NCI-H1417 treated with DMSO at 0.1 percent for 48 hours (cell line): ENCODE data around the gene NCOA1.

Source experiments
- DNase-seq: peaks from one replicate; lab custom pipeline; 2025; lab: John Stamatoyannopoulos, UW

NCOA1 gene

DNA sequence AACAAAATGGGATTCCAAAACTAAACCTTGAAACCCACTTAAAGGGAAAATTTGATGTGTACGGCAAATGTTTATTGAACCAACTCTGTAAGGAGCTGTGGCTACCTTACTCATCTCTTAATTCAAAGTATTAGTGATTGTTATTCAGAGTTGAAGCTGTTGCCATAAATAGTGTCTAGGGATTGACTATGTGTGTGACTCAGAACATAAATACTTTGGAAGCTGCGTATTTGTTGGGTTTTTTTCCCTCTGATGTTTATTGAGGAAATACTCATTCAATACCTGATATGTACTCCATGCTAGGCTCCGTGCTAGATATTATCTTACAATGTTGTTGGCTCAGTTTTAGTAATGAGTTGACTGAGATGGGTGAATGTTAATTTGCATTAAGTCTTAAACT is 211.7 kb downstream of the NCOA1 start:
- no peak for DNase-seq

DNA sequence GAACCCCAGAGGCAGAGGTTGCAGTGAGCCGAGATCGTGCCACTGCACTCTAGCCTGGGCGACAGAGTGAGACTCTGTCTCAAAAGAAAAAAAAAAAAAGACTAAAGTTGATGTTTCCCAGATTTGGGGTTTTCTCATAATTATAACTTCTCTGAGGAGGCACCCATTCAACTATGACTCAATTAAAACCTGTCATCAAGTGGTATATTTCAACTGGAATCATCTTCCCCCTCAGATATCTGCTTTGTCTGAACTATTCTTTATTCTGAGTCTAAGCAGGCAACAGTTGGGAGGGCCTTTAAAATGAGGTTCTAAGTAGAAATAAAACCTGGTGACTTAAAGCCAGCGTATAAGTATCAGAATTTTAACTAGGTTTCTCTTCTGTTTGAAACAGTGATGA is 213.6 kb downstream of the NCOA1 start:
- DNase-seq, result no peak

DNA sequence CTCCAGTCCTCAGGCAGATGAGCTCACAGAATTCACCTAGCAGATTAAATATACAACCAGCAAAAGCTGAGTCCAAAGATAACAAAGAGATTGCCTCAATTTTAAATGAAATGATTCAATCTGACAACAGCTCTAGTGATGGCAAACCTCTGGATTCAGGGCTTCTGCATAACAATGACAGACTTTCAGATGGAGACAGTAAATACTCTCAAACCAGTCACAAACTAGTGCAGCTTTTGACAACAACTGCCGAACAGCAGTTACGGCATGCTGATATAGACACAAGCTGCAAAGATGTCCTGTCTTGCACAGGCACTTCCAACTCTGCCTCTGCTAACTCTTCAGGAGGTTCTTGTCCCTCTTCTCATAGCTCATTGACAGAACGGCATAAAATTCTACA is 216.1 kb downstream of the NCOA1 start:
- DNase-seq, result no peak

DNA sequence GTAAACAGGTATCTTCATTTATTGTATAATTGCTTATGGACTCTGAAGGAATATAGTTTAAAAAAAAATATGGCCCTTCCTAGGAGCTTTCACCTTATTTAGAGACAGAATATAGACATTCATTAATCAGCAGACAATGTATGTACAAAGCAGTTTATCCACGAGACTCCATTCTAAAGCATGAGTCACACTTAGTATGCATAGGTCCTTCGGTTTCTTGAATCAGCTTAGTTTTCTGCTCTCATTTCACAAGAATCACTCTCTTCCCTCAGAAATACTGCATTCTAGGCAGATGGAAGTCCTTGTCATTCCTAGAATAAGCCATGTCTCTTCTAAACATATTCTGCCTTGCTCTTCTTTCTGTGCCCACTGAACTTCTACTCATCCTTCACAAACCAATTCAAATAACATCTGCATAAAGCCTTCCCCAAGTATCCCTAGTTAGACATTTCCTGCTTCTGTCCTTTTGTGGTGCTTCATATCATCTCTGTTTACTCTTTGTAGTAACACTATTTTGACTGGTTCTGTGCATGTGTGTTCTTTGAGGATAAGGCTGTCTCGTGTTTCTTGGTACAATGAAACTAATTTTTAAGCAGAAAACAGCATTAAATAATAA is 217.6 kb downstream of the NCOA1 start:
- no peak for DNase-seq

DNA sequence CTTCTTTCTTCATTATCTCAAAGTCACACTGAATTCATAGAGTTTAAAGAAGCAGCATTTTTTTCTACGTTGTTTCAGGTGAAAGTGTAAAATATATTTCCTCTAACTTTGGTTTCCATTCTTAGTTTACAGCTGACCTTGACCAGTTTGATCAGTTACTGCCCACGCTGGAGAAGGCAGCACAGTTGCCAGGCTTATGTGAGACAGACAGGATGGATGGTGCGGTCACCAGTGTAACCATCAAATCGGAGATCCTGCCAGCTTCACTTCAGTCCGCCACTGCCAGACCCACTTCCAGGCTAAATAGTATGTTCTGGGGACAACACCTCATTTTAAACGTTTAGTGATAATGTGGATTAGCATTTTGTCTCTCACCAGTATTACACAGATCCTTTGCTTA is 219.8 kb downstream of the NCOA1 start:
- no peak for DNase-seq

DNA sequence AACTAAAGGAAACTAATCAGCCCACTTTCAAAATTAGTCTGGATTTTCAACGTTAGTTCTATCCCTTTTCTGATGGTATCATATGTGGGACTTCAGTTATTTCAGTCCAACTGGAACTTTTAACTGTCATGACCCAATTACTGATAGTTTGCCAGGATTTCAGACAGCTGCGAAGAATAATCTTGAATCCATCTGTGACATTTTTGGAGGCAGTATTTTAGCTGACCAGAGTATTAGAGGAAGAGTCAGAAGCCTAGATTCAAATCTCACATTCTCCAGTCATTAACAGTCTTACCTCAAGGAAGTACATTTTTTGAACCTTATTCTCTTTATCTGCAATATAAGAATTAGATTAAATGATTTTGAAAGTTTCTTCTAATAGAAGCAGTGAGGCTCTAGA is 220.8 kb downstream of the NCOA1 start:
- DNase-seq, result no peak

DNA sequence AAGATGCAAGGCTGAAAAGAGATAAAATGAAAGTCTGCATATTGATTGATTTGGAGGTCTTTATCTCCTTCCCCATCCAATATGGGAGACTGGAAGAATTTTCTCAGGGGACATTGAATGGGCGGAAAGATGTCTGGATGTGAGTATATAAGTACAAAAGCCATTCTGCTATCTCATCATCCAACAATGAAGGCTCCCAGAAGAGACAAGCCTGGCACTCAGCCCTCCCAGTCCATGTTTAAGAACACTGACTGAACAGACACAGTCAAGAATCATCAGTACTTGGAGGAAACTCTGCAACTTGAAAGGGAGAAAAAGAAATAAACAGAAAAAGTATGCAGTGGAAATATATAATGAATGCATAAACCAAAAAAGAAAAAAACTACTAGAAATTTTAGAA is 221.2 kb downstream of the NCOA1 start:
- no peak for DNase-seq

DNA sequence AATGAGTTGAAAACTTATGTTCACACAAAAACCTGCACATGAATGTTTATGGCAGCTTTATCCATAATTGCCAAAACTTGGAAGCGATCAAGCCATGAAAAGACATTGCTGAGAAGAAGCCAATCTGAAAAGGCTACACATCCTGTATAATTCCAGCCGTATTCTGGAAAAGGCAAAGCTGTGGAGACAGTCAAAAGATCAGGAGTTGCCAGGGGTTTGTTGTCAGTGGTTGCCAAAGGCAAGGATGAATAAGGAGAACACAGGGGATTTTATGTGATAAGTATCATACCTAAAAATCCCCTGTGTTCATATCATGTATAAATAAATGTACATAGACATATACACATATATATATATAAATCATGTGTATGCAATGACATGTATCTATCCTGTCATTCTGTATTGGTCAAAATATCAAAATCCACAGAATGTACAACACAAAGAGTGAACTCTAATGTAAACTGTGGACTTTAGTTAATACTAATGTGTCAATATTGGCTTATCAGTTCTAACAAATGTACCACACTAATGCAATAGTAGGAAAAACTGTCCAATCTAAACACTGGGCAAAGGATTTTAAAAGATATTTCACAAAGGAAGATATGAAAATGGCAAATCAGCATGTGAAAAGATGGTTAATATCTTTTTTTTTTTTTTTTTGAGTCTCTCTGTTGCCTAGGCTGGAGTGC is 226.4 kb downstream of the NCOA1 start:
- no peak for DNase-seq

DNA sequence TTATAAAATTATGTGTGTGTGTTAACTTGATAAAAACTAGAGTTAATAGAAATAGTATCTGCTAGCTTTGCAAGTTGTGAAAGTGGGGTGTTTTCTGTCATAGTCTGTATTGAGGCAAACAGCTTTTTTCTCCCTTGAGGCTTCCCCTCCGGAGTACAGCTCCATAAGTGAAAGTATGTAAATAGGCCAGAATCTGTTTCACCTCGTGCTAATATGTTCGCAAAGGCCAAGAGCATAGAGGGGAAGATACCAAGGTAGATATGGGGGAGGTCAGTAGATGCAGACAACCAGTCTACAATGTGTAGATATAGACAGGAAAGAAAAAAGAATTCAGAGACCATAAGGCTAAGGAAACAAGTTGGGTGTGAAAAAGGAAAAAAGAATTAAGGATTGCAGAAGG is 229.3 kb downstream of the NCOA1 start:
- DNase-seq, result no peak

DNA sequence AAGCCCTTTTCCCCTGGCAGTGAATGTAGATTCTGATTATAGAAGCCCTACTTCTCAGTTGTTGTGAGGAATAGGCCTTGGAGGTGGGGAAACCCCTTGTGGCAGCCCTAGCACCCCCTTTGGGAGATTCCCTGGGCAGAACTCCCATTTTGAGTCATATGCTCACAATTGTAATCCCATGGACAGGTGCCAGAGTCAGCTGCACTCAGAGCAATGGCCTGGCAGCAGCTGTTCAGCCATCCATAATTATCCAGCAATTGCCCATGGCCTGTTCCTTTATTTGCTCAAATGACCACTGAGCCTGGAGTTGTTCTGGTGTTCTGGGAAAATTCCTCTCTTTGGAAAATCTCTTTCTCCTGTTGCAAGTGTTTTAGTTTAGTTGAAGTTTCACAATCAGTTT is 230.4 kb downstream of the NCOA1 start:
- DNase-seq, result peak; percentile 19

DNA sequence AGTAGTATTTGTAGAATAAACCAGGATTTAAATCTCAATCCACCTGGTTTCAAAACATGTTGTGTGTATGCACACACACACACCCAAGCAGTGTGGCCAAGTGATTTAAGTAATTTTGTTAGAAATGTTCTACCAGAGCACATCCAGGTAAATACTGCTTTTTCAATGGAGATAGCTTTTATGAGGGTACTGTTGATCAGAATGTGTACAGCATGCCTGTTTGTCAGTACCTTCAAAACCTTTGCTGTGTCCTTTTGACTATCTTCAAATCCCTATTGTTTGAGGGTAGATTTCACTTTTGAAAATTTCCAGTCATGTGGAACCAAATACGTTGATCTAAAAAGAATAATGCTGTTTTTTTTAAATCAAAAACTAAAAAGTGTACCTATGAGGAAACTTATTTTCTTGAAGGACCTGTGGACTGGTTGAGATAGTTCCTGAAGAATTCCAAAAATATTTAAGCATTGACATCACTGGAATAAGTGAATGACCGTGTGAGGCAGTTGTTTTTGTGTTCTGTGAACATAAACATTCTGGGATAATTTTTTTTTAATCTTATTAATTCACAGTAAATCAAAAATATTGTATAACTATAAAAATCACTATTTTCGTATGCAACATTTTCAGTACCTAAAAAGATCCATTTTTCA is 231.2 kb downstream of the NCOA1 start:
- no peak for DNase-seq

DNA sequence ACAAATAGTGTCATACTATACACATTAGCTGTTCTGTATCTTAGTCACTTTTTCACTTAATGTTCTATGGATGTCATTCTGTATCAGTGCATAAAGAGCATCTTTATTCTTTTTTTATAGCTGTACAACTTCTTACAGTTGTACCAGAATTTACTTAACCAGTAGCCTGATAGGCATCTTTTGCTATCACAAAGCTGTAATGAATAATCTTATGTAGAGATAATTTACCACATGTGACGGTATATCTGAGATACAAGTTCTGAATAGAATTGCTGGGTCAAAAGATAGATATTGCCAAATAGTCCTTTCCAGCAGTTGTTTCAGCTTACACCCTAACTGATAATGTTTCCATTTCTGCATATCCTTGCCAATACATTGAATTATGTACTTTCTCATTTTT is 232.1 kb downstream of the NCOA1 start:
- no peak for DNase-seq

DNA sequence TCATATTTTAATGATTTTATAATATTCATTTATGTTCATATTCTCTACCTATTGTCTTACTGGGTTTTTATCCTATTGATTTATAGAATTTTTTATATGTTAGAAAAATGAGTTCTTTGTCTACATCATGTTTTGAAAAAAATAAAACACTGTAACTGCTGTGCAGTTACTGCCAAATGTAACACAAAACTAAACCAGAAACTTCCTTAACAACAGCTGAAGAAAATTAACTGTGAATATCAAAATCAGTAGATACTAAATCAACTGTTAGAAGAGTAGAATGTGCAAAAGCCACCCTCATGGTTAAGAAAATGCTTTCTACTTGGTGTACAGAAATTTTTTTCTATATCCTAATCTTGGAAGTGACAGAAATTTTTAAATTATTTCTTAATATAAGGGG is 232.6 kb downstream of the NCOA1 start:
- no peak for DNase-seq

DNA sequence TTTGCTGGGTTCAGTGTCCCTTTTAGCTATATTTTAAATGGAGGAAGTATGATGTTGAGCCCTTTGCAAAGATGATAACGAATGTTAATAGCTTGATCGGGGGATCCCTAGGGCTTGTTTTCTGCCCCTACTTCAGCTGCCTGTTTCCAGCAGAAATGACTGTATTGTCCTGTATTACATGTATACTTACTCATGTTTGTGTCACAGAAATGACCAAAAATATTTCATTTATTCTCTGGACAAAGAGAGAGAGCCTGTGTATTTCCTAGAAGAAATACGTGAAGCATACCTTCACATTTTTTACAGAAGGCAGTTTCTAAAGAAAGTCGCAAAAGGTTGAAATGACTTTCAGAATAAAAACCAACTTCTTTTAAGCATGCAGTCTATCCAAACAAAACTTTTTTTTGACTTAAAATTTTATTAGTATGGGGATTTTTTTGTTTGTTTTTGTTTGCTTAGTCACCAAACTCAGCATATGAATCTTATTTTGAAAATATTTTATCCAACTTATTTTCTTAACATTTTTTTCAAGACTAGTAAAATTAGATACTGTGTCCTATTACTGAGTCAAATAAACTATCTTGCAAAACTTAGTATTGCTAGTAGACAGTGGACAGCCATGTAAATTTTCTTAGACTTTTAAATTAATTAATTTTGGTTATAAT is 233.2 kb downstream of the NCOA1 start:
- no peak for DNase-seq

DNA sequence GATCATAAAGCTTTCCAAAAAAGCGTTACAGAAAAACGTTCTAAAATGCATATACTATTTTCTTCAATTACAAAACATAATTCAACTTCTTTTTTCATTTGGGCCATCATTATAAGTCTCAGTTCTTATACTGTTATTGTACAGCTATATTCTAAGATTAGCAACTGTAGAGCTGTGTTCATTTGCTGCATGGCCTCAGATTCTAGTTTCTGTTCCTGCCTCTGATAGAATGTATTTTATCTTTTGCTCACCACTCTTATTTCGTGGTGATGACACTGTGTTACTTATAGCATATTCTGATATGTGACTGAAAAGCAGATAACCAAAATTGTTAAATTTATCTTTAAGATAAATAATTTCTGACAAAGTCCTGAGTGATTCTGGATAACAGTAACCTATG is 234.9 kb downstream of the NCOA1 start:
- DNase-seq, result no peak

DNA sequence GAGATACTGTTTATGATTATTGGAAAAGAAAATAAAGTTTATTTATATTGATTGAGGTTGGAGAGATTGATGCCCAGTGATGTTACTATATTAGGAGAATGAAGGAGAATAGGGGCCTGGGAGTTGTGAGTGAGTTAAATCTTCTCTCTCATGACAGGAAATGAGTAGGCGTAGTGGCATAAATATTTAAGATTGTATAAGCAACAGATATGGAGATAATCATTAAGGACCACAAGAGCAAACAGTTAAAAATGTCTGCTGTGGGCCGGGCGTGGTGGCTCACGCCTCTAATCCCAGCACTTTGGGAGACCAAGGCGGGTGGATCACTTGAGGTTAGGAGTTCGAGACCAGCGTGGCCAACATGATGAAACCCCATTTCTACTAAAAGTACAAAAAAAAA is 239.4 kb downstream of the NCOA1 start:
- DNase-seq, result no peak

DNA sequence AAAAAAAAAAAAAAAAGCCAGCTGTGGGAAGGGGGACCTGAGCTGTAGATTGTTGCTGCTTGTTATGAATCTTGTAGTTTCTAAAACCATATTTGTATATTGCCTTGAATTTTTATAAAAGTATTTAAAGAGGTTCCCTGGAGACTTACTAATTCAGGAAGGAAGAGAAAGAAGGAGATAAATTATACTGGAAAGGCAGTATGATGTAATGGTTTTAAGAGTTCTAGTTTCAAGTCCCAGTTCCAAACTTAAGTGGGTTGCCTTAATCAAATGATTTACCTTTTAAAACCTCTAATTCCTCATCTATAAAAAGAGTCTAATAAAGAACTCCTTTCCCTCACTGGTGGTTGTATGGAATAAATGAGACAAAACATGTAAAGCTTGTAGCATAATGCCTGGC is 240.0 kb downstream of the NCOA1 start:
- no peak for DNase-seq

DNA sequence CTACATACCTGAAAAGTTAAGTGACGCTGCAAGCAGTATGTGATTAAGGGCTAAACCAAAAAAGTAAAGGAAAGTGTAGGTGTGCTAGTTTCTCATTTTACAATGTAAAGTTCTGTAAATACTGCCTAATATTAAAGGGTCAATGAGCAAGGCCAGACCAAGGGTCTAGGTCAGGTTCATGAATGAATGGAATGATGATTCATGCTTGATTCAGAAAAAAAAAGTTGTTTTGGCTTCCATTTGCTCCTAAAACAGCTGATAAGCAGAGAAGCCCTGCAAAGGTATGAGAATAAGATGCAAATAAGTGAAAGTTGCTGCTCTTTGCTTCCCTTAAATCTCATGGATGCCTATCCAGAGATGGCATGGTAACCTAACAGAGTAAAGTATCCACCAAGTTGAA is 240.9 kb downstream of the NCOA1 start:
- DNase-seq, result no peak

DNA sequence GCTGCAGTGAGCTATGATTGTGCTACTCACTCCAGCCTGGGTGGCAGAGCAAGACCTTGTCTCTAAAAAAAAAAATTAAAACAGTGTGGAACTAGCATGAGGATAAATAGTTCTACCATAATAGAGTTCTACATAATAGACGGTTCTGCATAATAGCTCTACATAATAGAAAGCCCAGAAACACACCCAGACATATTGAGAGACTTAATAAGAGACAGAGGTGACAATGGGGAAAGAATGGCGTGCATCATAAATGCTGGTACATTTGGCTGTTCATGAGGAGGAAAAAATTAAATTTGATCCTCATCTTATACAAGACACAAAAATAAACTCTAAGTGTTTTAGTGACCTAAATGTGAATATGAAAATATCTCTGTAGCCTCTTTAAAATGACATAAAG is 243.7 kb downstream of the NCOA1 start:
- no peak for DNase-seq

DNA sequence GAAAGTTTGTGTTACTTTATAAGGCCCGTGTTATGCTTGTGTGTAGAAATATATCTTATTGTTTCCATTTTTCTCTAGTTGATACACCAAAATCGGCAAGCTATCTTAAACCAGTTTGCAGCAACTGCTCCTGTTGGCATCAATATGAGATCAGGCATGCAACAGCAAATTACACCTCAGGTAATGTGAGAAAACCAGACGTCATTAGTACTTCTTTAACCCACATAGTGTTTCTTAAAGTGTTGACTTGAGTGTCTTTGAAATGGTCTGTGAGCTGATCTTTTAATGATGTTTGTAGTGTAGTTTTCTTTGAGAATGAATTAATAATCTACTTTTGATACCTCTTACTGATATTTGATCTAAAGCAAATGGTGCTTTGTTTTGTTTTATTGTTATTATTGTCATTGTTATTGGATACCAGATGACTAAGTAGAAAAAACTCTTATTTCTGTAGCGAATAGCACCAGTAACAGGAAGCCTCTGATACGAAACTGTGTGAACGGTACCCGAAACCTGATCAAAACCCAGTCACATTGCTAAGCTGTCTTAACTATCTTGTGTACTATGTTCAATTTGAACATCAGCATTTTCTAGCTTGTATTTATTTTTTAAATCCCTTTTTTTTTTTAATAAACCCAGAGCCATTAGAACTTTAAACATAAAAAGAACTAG is 248.4 kb downstream of the NCOA1 start:
- no peak for DNase-seq

DNA sequence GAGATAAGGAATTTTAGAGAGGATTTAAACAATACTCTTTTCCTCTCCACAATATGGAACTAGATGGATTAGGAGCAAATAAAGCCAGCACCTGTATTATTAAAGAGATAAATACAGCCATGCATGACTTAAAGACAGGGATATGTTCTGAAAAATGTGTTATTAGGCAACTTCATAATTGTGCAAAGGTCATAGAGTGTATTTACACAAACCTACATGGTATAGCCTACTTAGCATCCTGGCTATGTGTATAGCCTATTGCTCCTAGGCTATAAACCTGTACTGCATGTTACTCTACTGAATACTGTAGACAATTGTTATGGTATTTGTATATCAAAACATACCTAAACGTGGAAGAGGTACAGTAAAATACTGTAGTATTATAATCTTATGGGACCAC is 249.1 kb downstream of the NCOA1 start:
- DNase-seq, result no peak

DNA sequence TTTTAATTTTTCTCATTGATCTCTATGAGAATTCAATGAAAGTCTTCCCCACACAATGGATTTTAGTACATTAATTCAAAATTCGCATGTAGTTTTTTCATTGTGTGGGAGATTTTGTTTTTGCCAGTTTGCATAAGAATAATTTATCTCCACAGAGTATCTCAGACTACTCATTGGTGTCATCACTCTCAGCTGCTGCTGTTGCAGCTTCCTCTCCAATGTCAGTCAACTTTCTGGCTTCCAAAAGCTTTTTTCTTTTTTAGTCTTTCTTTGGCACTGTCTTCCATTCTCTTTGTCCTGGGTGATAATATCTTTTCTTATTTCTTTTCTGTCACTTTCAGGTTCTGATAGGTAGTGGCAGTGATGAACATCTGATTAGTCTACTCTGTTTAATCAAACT is 251.7 kb downstream of the NCOA1 start:
- DNase-seq, result no peak

DNA sequence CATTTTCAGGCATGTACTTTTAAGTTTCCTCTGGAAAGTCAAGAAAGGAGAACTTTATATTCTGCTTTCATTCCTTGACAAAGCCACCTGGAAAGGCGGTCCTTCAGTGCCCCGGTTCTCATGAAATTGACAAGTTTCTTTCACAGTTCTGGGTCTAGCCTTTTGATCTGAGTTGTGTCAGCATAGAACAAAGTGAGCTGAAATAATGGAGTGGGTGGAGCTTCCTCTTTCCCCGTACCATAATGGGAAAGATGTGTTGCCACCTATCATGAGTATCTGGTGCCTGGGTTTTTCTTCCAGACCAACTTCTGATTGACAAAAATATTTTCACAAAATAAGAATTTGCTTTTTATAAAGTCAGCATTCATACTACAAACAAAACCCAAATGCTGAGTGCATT is 252.9 kb downstream of the NCOA1 start:
- no peak for DNase-seq
